Measurements from ENCODE around the gene CD180. TPM values are rescaled to one million over a fixed set of nuclear protein-coding genes. Genes with fewer than 3 reads are reported as not detected.
A peak's percentile ranks its signal among the peaks of the same experiment; 100 is the strongest.

The CD180 gene
- total and polyA plus RNA-seq, 9 of the 15 experiments (the other 6 are each of a cell fraction or from before 2014, with no cell fraction given), result 0.01 to 0.07 TPM; not detected in 7

DNA sequence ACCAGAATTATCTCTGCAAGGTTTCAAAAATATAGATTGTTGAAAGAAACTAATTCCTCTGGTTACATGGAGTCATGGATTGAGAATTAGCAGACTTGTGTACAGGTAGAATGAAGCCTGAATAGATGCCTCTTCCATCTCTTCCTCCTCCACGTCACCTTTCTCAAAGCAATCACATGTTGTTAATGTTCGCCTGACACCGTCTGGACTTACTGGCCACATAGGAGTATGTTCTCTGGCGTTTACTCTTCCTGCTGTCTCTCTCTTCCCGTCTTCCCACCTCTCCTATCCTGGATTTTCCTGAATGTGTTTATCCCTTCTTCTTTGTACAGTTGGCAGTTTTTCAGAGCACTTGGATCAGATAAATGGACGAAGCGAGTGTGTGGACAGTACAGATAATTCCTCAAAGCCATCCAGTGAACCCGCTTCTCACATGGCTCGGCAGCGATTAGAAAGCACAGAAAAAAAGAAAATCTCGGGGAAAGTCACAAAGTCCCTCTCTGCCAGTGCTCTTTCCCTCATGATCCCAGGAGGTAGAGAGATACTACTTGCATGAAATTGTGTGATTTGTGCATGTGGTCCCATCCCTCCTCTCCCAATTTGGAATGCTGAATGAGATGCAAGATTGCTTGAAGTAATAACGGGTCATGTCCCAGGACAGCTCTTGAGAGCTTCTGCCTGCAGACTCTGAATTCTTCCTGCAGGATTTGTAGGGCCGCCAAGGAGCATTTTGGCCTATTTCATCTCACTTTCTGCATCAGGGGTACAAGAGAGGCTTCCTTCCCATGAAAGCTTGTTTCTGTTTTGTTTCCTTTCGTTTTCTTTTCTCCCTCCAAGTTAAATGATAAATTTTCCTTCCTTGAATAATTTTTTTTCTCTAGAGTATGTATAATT, 47.3 kb downstream of the CD180 start (continued):
- TF ChIP-seq FOXA3 (CRISPR knock-in tag; conservative IDR thresholded peaks at IDR 0.05 in 1 of 2, IDR thresholded peaks at IDR 0.05 in 1 of 2), result no peak
- TF ChIP-seq ZNF212 (CRISPR knock-in tag; IDR thresholded peaks at IDR 0.05), result no peak
- TF ChIP-seq, protein P1, sequence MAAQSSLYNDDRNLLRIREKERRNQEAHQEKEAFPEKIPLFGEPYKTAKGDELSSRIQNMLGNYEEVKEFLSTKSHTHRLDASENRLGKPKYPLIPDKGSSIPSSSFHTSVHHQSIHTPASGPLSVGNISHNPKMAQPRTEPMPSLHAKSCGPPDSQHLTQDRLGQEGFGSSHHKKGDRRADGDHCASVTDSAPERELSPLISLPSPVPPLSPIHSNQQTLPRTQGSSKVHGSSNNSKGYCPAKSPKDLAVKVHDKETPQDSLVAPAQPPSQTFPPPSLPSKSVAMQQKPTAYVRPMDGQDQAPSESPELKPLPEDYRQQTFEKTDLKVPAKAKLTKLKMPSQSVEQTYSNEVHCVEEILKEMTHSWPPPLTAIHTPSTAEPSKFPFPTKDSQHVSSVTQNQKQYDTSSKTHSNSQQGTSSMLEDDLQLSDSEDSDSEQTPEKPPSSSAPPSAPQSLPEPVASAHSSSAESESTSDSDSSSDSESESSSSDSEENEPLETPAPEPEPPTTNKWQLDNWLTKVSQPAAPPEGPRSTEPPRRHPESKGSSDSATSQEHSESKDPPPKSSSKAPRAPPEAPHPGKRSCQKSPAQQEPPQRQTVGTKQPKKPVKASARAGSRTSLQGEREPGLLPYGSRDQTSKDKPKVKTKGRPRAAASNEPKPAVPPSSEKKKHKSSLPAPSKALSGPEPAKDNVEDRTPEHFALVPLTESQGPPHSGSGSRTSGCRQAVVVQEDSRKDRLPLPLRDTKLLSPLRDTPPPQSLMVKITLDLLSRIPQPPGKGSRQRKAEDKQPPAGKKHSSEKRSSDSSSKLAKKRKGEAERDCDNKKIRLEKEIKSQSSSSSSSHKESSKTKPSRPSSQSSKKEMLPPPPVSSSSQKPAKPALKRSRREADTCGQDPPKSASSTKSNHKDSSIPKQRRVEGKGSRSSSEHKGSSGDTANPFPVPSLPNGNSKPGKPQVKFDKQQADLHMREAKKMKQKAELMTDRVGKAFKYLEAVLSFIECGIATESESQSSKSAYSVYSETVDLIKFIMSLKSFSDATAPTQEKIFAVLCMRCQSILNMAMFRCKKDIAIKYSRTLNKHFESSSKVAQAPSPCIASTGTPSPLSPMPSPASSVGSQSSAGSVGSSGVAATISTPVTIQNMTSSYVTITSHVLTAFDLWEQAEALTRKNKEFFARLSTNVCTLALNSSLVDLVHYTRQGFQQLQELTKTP (IDR thresholded peaks at IDR 0.05; ENCODE audit: low read depth in 1 of 2, partially characterized antibody in 2 of 2), result no peak
- TF ChIP-seq, protein P2, sequence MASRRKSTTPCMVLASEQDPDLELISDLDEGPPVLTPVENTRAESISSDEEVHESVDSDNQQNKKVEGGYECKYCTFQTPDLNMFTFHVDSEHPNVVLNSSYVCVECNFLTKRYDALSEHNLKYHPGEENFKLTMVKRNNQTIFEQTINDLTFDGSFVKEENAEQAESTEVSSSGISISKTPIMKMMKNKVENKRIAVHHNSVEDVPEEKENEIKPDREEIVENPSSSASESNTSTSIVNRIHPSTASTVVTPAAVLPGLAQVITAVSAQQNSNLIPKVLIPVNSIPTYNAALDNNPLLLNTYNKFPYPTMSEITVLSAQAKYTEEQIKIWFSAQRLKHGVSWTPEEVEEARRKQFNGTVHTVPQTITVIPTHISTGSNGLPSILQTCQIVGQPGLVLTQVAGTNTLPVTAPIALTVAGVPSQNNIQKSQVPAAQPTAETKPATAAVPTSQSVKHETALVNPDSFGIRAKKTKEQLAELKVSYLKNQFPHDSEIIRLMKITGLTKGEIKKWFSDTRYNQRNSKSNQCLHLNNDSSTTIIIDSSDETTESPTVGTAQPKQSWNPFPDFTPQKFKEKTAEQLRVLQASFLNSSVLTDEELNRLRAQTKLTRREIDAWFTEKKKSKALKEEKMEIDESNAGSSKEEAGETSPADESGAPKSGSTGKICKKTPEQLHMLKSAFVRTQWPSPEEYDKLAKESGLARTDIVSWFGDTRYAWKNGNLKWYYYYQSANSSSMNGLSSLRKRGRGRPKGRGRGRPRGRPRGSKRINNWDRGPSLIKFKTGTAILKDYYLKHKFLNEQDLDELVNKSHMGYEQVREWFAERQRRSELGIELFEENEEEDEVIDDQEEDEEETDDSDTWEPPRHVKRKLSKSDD (conservative IDR thresholded peaks at IDR 0.05; ENCODE audit: low read length), result no peak
- peak; percentile 60 for TF ChIP-seq EP300 (IDR thresholded peaks at IDR 0.05; ENCODE audit: low read length)
- peak in 1 of 2 experiments; percentile 20; a peak in 1 of 4 replicates for TF ChIP-seq RAD21 (CRISPR knock-in tag; conservative IDR thresholded peaks at IDR 0.05 in 1 of 2, IDR thresholded peaks at IDR 0.05 in 1 of 2)
- no peak for TF ChIP-seq ZNF224 (CRISPR knock-in tag; IDR thresholded peaks at IDR 0.05)
- TF ChIP-seq ZNF668 (CRISPR knock-in tag; IDR thresholded peaks at IDR 0.05), result no peak
- TF ChIP-seq DDX20 (tag; IDR thresholded peaks at IDR 0.05; ENCODE audit: low read depth), result no peak
- no peak for TF ChIP-seq ZNF253 (CRISPR knock-in tag; conservative IDR thresholded peaks at IDR 0.05)
- TF ChIP-seq, protein P3, sequence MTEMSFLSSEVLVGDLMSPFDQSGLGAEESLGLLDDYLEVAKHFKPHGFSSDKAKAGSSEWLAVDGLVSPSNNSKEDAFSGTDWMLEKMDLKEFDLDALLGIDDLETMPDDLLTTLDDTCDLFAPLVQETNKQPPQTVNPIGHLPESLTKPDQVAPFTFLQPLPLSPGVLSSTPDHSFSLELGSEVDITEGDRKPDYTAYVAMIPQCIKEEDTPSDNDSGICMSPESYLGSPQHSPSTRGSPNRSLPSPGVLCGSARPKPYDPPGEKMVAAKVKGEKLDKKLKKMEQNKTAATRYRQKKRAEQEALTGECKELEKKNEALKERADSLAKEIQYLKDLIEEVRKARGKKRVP (CRISPR knock-in tag; IDR thresholded peaks at IDR 0.05), result no peak
- TF ChIP-seq FOXJ3 (CRISPR knock-in tag; IDR thresholded peaks at IDR 0.05), result no peak
- no peak for TF ChIP-seq ZNF395 (CRISPR knock-in tag; IDR thresholded peaks at IDR 0.05)
- 0 out of 2 replicates have a peak, but pooled peaks have one; percentile 38 for TF ChIP-seq SMARCE1 (IDR thresholded peaks at IDR 0.05)
- TF ChIP-seq TCF3 (CRISPR knock-in tag; IDR thresholded peaks at IDR 0.05), result peak; percentile 72

Data from K562 (cell line).